GM12891 (cell line): Measurements from ENCODE around the gene GLCCI1.

Source experiments
- PAX5 ChIP-seq: IDR thresholded peaks from 2 replicates; pipeline ENCODE4 v1.6.1; 2011; ENCODE audit warnings: low read length, moderate library complexity, mild to moderate bottlenecking; ENCODE audit not compliant: insufficient read depth, severe bottlenecking
- POLR2AphosphoS5 ChIP-seq: IDR thresholded peaks from 2 replicates; pipeline ENCODE4 v1.6.1; 2011; ENCODE audit warnings: low read depth, low read length, control low read depth

DNA sequence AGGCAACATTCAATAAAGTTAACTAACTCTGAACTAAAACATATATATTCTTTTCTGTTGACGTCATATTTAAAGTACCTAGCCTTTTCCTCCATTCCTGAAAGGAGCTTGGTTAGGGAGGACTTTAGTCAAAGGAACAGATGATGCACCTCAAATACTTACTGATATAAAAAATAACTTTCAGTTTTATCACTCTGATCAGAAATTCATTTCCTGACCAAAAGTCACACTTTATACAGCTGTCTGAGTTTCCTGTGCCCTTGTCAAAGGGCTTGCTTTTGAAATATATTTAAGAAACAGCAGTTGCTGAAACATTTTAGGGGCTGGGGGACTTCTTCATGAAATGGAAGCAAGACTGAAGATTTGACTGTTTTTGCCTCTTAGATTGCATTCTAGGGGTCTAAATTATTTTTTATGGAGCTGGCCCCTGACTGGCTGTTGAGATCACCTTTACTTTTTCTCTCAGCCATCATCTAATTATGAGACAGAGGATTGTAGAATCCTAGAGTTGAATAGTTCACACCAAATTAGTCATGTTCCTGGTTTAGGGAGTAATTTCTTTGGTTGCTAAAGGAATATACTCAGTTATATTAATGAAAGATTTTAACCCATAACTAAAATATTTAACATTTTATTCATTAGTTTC is 46.6 kb downstream of the GLCCI1 start:
- no peak for TF ChIP-seq POLR2AphosphoS5
- TF ChIP-seq PAX5: no peak
